Spleen (tissue), 11 donors: ENCODE measurements around the gene SETD1B. TPM values are rescaled to one million over a fixed set of nuclear protein-coding genes. Genes with fewer than 3 reads are reported as not detected.

Experiments used
- DNase-seq: peaks from one replicate; pipeline ENCODE4 v3.0.0-alpha.2; 2020
- H3K27ac ChIP-seq, 8 donors: fragments of 200-600 bp; sonication (generic) in 7 of 8; 1 replicate in 4 of 8; 2 replicates in 4 of 8; pipeline versions ENCODE4 v1.5.0 to v1.8.0; 2016 to 2021; ENCODE audit warnings: inconsistent platforms in 4 of 8, mild to moderate bottlenecking in 4 of 8, moderate library complexity in 1 of 8
- H3K27me3 ChIP-seq, 7 donors: fragments of 200-600 bp; sonication (generic) in 6 of 7; replicated peaks in 1 of 7; 1 replicate in 4 of 7; 2 replicates in 3 of 7; pipeline versions ENCODE4 v1.5.0 to v1.8.0; 2016 to 2021; ENCODE audit warnings: inconsistent platforms in 3 of 7, mild to moderate bottlenecking in 1 of 7
- H3K36me3 ChIP-seq, 6 donors: fragments of 200-600 bp; sonication (generic) in 5 of 6; 1 replicate in 4 of 6; 2 replicates in 2 of 6; pipeline versions ENCODE4 v1.5.0 to v1.8.0; 2016 to 2021; ENCODE audit warnings: inconsistent platforms in 2 of 6
- H3K4me1 ChIP-seq, 6 donors: fragments of 200-600 bp; sonication (generic) in 5 of 6; 1 replicate in 3 of 6; 2 replicates in 3 of 6; pipeline versions ENCODE4 v1.5.0 to v1.8.0; 2016 to 2021; ENCODE audit warnings: inconsistent platforms in 3 of 6
- H3K4me3 ChIP-seq, 8 donors: fragments of 200-600 bp; sonication (generic) in 7 of 8; 1 replicate in 4 of 8; 2 replicates in 4 of 8; pipeline versions ENCODE4 v1.5.0 to v1.8.0; 2016 to 2021; ENCODE audit warnings: inconsistent platforms in 4 of 8, mild to moderate bottlenecking in 4 of 8, moderate library complexity in 2 of 8
- H3K9me3 ChIP-seq, 8 donors: fragments of 200-600 bp; sonication (generic) in 7 of 8; 1 replicate in 4 of 8; 2 replicates in 4 of 8; pipeline versions ENCODE4 v1.5.0 to v1.8.0; 2016 to 2021; ENCODE audit warnings: inconsistent platforms in 4 of 8
- CTCF ChIP-seq, 11 experiments: fragments of 200-600 bp in 7 of 11; fragments of 450-650 bp in 4 of 11; sonication (generic) in 4 of 11; IDR thresholded peaks in 8 of 11; conservative IDR thresholded peaks in 3 of 11; 1 replicate in 7 of 11; 2 replicates in 4 of 11; pipeline versions ENCODE4 v1.4.0 to v1.8.0; 2016 to 2021; ENCODE audit warnings: antibody characterized with exemption in 11 of 11, inconsistent platforms in 4 of 11, mild to moderate bottlenecking in 1 of 11
- POLR2A ChIP-seq, 3 donors: fragments of 450-650 bp; IDR thresholded peaks; one replicate each; pipeline ENCODE4 v1.5.1; 2017; ENCODE audit warnings: antibody characterized with exemption in 3 of 3, mild to moderate bottlenecking in 1 of 3
- POLR2AphosphoS5 ChIP-seq, 3 donors: sonication (generic); formaldehyde crosslinking; IDR thresholded peaks; one replicate each; pipeline ENCODE4 v1.5.1; 2017; ENCODE audit warnings: antibody characterized with exemption in 3 of 3
- WGBS, 5 donors: extraction: QIAGEN DNeasy Blood & Tissue Kit in 3 of 5; methylation state at CpG; one replicate each; pipeline versions ENCODE4 v1.1.5 to v1.1.7; 2013 to 2018; 5-methylcytosine and 5-hydroxymethylcytosine counted together
- intact Hi-C: fragments of 100-400 bp; cut with DNase I; formaldehyde crosslinking; loops from one replicate; pipeline ENCODE4 v1.15.0; 2023; ENCODE audit warnings: low total_unique reads
- polyA plus RNA-seq, 3 donors: library from polyadenylated mRNA; stranded (reverse); fragments of 200-250 nt; gene quantifications; one replicate each; pipeline ENCODE4 v1.2.1, GENCODE V29; 2013
- total RNA-seq, 7 donors: library from RNA; depleted of rRNA in 3 of 7; stranded (reverse); fragments of >200 nt in 3 of 7; fragmentation: NEBNext Ultra II Directional in 4 of 7; extraction: Animal tissue kit (Norgen Biotek cat#: 25700) in 4 of 7; gene quantifications; one replicate each; pipeline versions ENCODE4 v1.1.0 to v1.2.1, GENCODE V29; 2016 to 2021
- donor health status: healthy with polysubstance abuse.
- donor health status: DM: no; HTN: no; CAD: no; lungs with moderate emphysema.
- donor health status: DM: no; HTN: no; CAD: no.
- donor health status: Bipolar disorder and iron deficiency.
- donor health status: healthy.
- donor health status: DM: no; HTN: no; CAD: no.
- donor health status: DM: yes; HTN: yes; CAD: no.

SETD1B gene
- total and polyA plus RNA-seq, 10 donors = 3.3 to 37.7 (median 22.1) TPM

- H3K4me1 ChIP-seq = peaks cover 34 to 71% (median 50%) of the 10 kb centered on the region in 6 donors
- H3K27ac ChIP-seq = peak overlapping the region; percentile 99 to 100 (median 100)
- intact Hi-C loops = no loop called here
- TF ChIP-seq CTCF (IDR thresholded peaks at IDR 0.05 in 8 of 11, conservative IDR thresholded peaks at IDR 0.05 in 3 of 11) (no peak), POLR2AphosphoS5 (IDR thresholded peaks at IDR 0.05) (peak; percentile 65 to 87 (median 86)), POLR2A (IDR thresholded peaks at IDR 0.05) (peak in 1 of 3 donors; percentile 63)
- peaks cover 0 to 35% (median 12%) of the 10 kb centered on the region in 6 donors for H3K36me3 ChIP-seq
- peak; percentile 95 for DNase-seq
- no peaks in the 10 kb centered on the region for H3K9me3 ChIP-seq
- H3K27me3 ChIP-seq = no peaks in the 10 kb centered on the region
- 0 to 1% (median 1%) methylated on average over 57 to 86 of the region's 86 CpGs for whole genome bisulfite sequencing, 5 donors
- peak overlapping the region; percentile 66 to 92 (median 72) for H3K4me3 ChIP-seq
Measured at GRCh38 chr12:121800694-121801594, 2.9 kb upstream of the SETD1B start.

GRCh38 chr12:121801595-121802484, 2.0 kb upstream of the SETD1B start:
- H3K4me1 ChIP-seq = peaks cover 33 to 71% (median 50%) of the 10 kb centered on the region in 6 donors
- 1 to 2% (median 1%) methylated on average over 18 of the region's 18 CpGs for WGBS, 5 donors
- peak; percentile 72 for DNase-seq

GRCh38 chr12:121802485-121802842, 1.3 kb upstream of the SETD1B start:
- peaks cover 0 to 34% (median 4%) of the 10 kb centered on the region in 6 donors for H3K36me3 ChIP-seq
- 0% methylated on average over 1 of the region's 1 CpG for WGBS, 5 donors

More at GRCh38 chr12:121801595-121802484, 2.0 kb upstream of the SETD1B start:
- no peaks in the 10 kb centered on the region for H3K9me3 ChIP-seq
- H3K4me3 ChIP-seq = peak overlapping the region; percentile 66 to 92 (median 72)
- no peaks in the 10 kb centered on the region for H3K27me3 ChIP-seq
- TF ChIP-seq CTCF (IDR thresholded peaks at IDR 0.05 in 8 of 11, conservative IDR thresholded peaks at IDR 0.05 in 3 of 11) (no peak), POLR2AphosphoS5 (IDR thresholded peaks at IDR 0.05) (peak in 1 of 3 donors; percentile 61), POLR2A (IDR thresholded peaks at IDR 0.05) (peak in 1 of 3 donors; percentile 19)
- H3K36me3 ChIP-seq = peaks cover 0 to 34% (median 7%) of the 10 kb centered on the region in 6 donors
- H3K27ac ChIP-seq = peak overlapping the region; percentile 99 to 100 (median 100)
- intact Hi-C loops = no loop called here

More at GRCh38 chr12:121802485-121802842, 1.3 kb upstream of the SETD1B start:
- intact Hi-C loops = no loop called here
- Histone ChIP-seq H3K9me3 (no peaks in the 10 kb centered on the region), H3K27me3 (no peaks in the 10 kb centered on the region), H3K27ac (peak overlapping the region; percentile 99 to 100 (median 100)), H3K4me1 (peaks cover 37 to 71% (median 50%) of the 10 kb centered on the region in 6 donors), H3K4me3 (peak overlapping the region; percentile 66 to 92 (median 72))
- TF ChIP-seq POLR2A (IDR thresholded peaks at IDR 0.05) (no peak), POLR2AphosphoS5 (IDR thresholded peaks at IDR 0.05) (no peak), CTCF (IDR thresholded peaks at IDR 0.05 in 8 of 11, conservative IDR thresholded peaks at IDR 0.05 in 3 of 11) (no peak)
- DNase-seq = no peak
